OCI-LY1 (cell line): ENCODE data around the gene MYMK.

ENCODE experiments used
- EZH2 ChIP-seq: fragments of 200-600 bp; sonication (generic), shearing (Covaris generic); IDR thresholded peaks from 2 replicates; pipeline ENCODE4 v1.8.0; 2017; ENCODE audit warnings: borderline replicate concordance, mixed run types, mild to moderate bottlenecking, antibody characterized with exemption, low read length, moderate library complexity, mixed read lengths
- TF ChIP-seq, protein P1 (sequence below): fragments of 200-600 bp; sonication (generic), shearing (Covaris generic); IDR thresholded peaks from 2 replicates; pipeline ENCODE4 v1.5.1; 2017; ENCODE audit warnings: mild to moderate bottlenecking, antibody characterized with exemption, low read length, moderate library complexity, mixed read lengths

DNA sequence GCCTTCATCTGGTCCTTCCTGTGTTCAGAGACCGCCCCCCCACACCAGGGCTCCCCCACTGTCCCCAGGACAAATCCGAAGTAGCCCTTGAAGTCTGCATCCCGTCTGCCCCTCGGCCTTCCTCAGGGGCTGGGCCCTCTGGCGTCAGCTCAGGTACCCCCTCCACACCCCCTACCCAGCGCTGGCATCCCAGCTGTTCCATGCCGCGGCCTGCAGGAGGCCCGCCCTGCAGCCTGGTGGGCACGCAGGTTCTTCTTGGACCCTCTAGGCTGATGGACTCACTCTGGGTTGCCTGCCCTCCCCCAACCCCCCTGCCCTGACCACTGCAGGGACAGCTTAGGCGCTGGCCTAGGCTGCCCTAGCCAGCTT, 52.5 kb downstream of the MYMK start:
- no peak for TF ChIP-seq EZH2
- TF ChIP-seq, protein P1, sequence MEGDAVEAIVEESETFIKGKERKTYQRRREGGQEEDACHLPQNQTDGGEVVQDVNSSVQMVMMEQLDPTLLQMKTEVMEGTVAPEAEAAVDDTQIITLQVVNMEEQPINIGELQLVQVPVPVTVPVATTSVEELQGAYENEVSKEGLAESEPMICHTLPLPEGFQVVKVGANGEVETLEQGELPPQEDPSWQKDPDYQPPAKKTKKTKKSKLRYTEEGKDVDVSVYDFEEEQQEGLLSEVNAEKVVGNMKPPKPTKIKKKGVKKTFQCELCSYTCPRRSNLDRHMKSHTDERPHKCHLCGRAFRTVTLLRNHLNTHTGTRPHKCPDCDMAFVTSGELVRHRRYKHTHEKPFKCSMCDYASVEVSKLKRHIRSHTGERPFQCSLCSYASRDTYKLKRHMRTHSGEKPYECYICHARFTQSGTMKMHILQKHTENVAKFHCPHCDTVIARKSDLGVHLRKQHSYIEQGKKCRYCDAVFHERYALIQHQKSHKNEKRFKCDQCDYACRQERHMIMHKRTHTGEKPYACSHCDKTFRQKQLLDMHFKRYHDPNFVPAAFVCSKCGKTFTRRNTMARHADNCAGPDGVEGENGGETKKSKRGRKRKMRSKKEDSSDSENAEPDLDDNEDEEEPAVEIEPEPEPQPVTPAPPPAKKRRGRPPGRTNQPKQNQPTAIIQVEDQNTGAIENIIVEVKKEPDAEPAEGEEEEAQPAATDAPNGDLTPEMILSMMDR, result no peak
